ENCODE results near the gene RFNG. TPM values are rescaled to one million over a fixed set of nuclear protein-coding genes. Genes with fewer than 3 reads are reported as not detected.

RFNG gene
- total RNA-seq, 1 donor = 46.3 TPM

GRCh38 chr17:82036634-82037091 is 14.9 kb downstream of the RFNG start:
- no peak for DNase-seq (ENCODE audit: insufficient read length, low spot score, missing footprints)
- no peaks in the 10 kb centered on the region for H3K27me3 ChIP-seq (ENCODE audit: insufficient read depth, low read length)
- H3K4me2 ChIP-seq (ENCODE audit: insufficient read depth, low read length) = peak overlapping the region; percentile 95
- H3K9me3 ChIP-seq (ENCODE audit: low read depth, low read length) = no peaks in the 10 kb centered on the region
- peaks cover 5% of the 10 kb centered on the region for H4K20me1 ChIP-seq (ENCODE audit: insufficient read depth, low read length)
- peak overlapping the region; percentile 86 for H2AFZ ChIP-seq (ENCODE audit: low read length)
- H3K27ac ChIP-seq (ENCODE audit: low read depth, low read length) = peak overlapping the region; percentile 60
- peak overlapping the region; percentile 83 for H3K4me3 ChIP-seq (ENCODE audit: insufficient read depth, low read length)
- peaks cover 20% of the 10 kb centered on the region for H3K4me1 ChIP-seq (ENCODE audit: insufficient read depth, low read length)
- TF ChIP-seq, protein P1, sequence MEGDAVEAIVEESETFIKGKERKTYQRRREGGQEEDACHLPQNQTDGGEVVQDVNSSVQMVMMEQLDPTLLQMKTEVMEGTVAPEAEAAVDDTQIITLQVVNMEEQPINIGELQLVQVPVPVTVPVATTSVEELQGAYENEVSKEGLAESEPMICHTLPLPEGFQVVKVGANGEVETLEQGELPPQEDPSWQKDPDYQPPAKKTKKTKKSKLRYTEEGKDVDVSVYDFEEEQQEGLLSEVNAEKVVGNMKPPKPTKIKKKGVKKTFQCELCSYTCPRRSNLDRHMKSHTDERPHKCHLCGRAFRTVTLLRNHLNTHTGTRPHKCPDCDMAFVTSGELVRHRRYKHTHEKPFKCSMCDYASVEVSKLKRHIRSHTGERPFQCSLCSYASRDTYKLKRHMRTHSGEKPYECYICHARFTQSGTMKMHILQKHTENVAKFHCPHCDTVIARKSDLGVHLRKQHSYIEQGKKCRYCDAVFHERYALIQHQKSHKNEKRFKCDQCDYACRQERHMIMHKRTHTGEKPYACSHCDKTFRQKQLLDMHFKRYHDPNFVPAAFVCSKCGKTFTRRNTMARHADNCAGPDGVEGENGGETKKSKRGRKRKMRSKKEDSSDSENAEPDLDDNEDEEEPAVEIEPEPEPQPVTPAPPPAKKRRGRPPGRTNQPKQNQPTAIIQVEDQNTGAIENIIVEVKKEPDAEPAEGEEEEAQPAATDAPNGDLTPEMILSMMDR (IDR thresholded peaks at IDR 0.05; ENCODE audit: extremely low read depth, low read depth, low read length) = no peak
- no peaks in the 10 kb centered on the region for H3K36me3 ChIP-seq (ENCODE audit: insufficient read depth, low read length)
- H3K79me2 ChIP-seq (ENCODE audit: insufficient read depth, low read length) = no peaks in the 10 kb centered on the region

DNA sequence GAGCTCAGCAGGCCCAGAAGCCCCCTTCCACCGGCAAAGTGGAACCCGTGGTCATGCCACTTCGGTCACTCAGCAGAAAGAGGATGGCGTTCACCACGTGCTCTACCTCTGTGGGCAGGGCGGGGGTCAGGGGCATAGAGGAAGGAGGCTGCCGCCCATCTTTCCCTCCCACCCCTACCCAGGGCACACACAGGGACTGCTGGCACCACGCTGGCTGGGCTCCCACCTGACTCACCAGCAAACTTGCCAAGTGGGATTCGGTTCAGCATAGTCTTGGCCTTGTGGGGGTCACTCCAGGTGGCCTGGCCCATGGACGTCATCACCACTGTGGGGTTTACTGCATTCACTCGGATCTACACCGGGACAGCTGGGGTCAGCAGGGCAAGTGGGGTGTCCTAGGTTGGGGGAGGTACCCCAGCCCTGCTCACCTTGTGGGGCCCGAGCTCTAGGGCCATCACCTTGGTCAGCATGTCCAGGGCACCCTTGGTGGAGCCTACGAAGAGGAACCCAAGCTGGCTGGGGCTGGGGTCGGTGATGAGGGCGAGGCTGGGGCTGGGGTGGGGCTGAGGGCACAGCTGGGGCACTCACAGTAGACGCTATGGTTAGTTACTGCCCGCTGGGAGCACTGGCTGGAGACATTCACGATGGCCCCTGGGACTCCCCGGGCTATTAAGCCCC is 15.5 kb downstream of the RFNG start:
- no peaks in the 10 kb centered on the region for H3K79me2 ChIP-seq (ENCODE audit: insufficient read depth, low read length)
- H3K27me3 ChIP-seq (ENCODE audit: insufficient read depth, low read length) = no peaks in the 10 kb centered on the region
- TF ChIP-seq, protein P1 (IDR thresholded peaks at IDR 0.05; ENCODE audit: extremely low read depth, low read depth, low read length) = no peak
- DNase-seq (ENCODE audit: insufficient read length, low spot score, missing footprints) = no peak
- peaks cover 5% of the 10 kb centered on the region for H4K20me1 ChIP-seq (ENCODE audit: insufficient read depth, low read length)
- peak overlapping the region; percentile 95 for H3K4me2 ChIP-seq (ENCODE audit: insufficient read depth, low read length)
- no peaks in the 10 kb centered on the region for H3K36me3 ChIP-seq (ENCODE audit: insufficient read depth, low read length)
- peak overlapping the region; percentile 83 for H3K4me3 ChIP-seq (ENCODE audit: insufficient read depth, low read length)
- peak overlapping the region; percentile 60 for H3K27ac ChIP-seq (ENCODE audit: low read depth, low read length)
- H2AFZ ChIP-seq (ENCODE audit: low read length) = no peak overlapping the region
- peaks cover 20% of the 10 kb centered on the region for H3K4me1 ChIP-seq (ENCODE audit: insufficient read depth, low read length)
- no peaks in the 10 kb centered on the region for H3K9me3 ChIP-seq (ENCODE audit: low read depth, low read length)

- Histone ChIP-seq H3K4me2 (ENCODE audit: insufficient read depth, low read length) (no peak overlapping the region), H4K20me1 (ENCODE audit: insufficient read depth, low read length) (peaks cover 5% of the 10 kb centered on the region), H3K36me3 (ENCODE audit: insufficient read depth, low read length) (no peaks in the 10 kb centered on the region), H3K4me3 (ENCODE audit: insufficient read depth, low read length) (no peak overlapping the region), H2AFZ (ENCODE audit: low read length) (no peak overlapping the region), H3K27me3 (ENCODE audit: insufficient read depth, low read length) (no peaks in the 10 kb centered on the region), H3K79me2 (ENCODE audit: insufficient read depth, low read length) (no peaks in the 10 kb centered on the region), H3K27ac (ENCODE audit: low read depth, low read length) (no peak overlapping the region), H3K9me3 (ENCODE audit: low read depth, low read length) (no peaks in the 10 kb centered on the region), H3K4me1 (ENCODE audit: insufficient read depth, low read length) (peaks cover 21% of the 10 kb centered on the region)
- TF ChIP-seq, protein P1 (IDR thresholded peaks at IDR 0.05; ENCODE audit: extremely low read depth, low read depth, low read length) = no peak
- DNase-seq (ENCODE audit: insufficient read length, low spot score, missing footprints) = no peak
Measured at GRCh38 chr17:82035488-82035887, 16.1 kb downstream of the RFNG start.

GRCh38 chr17:82034371-82035011 is 17.1 kb downstream of the RFNG start:
- Histone ChIP-seq H3K9me3 (ENCODE audit: low read depth, low read length) (no peaks in the 10 kb centered on the region), H3K36me3 (ENCODE audit: insufficient read depth, low read length) (no peaks in the 10 kb centered on the region)
- TF ChIP-seq, protein P1 (IDR thresholded peaks at IDR 0.05; ENCODE audit: extremely low read depth, low read depth, low read length) = no peak

More at GRCh38 chr17:82034371-82035011, 17.1 kb downstream of the RFNG start:
- no peak overlapping the region for H3K4me3 ChIP-seq (ENCODE audit: insufficient read depth, low read length)
- peaks cover 21% of the 10 kb centered on the region for H3K4me1 ChIP-seq (ENCODE audit: insufficient read depth, low read length)
- H2AFZ ChIP-seq (ENCODE audit: low read length) = no peak overlapping the region
- no peak overlapping the region for H3K27ac ChIP-seq (ENCODE audit: low read depth, low read length)
- H3K79me2 ChIP-seq (ENCODE audit: insufficient read depth, low read length) = no peaks in the 10 kb centered on the region
- no peak overlapping the region for H3K4me2 ChIP-seq (ENCODE audit: insufficient read depth, low read length)
- DNase-seq (ENCODE audit: insufficient read length, low spot score, missing footprints) = no peak
- no peaks in the 10 kb centered on the region for H3K27me3 ChIP-seq (ENCODE audit: insufficient read depth, low read length)
- H4K20me1 ChIP-seq (ENCODE audit: insufficient read depth, low read length) = peaks cover 5% of the 10 kb centered on the region
